IMR-90 (cell line): ENCODE measurements around the gene SEBOX.

Source experiments
- TF ChIP-seq, protein P1 (sequence below): fragments of 150-350 bp; IDR thresholded peaks from 2 replicates; pipeline ENCODE4 v1.6.1; 2016; ENCODE audit warnings: low read depth, mild to moderate bottlenecking, low read length, moderate library complexity, borderline replicate concordance
- TF ChIP-seq, protein P2 (sequence below): conservative IDR thresholded peaks from 2 replicates; pipeline ENCODE4 v1.5.1; 2012; ENCODE audit warnings: mild to moderate bottlenecking, low read depth, low read length, improper control_type of control experiment

GRCh38 chr17:28404812-28405570 lies 40.0 kb upstream of the SEBOX start:
- TF ChIP-seq, protein P1, sequence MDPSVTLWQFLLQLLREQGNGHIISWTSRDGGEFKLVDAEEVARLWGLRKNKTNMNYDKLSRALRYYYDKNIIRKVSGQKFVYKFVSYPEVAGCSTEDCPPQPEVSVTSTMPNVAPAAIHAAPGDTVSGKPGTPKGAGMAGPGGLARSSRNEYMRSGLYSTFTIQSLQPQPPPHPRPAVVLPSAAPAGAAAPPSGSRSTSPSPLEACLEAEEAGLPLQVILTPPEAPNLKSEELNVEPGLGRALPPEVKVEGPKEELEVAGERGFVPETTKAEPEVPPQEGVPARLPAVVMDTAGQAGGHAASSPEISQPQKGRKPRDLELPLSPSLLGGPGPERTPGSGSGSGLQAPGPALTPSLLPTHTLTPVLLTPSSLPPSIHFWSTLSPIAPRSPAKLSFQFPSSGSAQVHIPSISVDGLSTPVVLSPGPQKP: no peak
- TF ChIP-seq, protein P2, sequence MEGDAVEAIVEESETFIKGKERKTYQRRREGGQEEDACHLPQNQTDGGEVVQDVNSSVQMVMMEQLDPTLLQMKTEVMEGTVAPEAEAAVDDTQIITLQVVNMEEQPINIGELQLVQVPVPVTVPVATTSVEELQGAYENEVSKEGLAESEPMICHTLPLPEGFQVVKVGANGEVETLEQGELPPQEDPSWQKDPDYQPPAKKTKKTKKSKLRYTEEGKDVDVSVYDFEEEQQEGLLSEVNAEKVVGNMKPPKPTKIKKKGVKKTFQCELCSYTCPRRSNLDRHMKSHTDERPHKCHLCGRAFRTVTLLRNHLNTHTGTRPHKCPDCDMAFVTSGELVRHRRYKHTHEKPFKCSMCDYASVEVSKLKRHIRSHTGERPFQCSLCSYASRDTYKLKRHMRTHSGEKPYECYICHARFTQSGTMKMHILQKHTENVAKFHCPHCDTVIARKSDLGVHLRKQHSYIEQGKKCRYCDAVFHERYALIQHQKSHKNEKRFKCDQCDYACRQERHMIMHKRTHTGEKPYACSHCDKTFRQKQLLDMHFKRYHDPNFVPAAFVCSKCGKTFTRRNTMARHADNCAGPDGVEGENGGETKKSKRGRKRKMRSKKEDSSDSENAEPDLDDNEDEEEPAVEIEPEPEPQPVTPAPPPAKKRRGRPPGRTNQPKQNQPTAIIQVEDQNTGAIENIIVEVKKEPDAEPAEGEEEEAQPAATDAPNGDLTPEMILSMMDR: no peak
